Measurements from ENCODE around the gene OR2H2.
A peak's percentile ranks its signal among the peaks of the same experiment; 100 is the strongest.

OR2H2 gene

GRCh38 chr6:29593199-29593855 lies 8.4 kb downstream of the OR2H2 start:
- DNase-seq, result no peak

GRCh38 chr6:29596381-29596900 lies 11.5 kb downstream of the OR2H2 start:
- no peak for DNase-seq

GRCh38 chr6:29597184-29597583 lies 12.3 kb downstream of the OR2H2 start:
- no peak for DNase-seq

GRCh38 chr6:29598172-29598747 lies 13.3 kb downstream of the OR2H2 start:
- no peak for DNase-seq

GRCh38 chr6:29602564-29603361 lies 17.8 kb downstream of the OR2H2 start:
- peak; percentile 13 for DNase-seq

GRCh38 chr6:29603456-29603855 lies 18.5 kb downstream of the OR2H2 start:
- DNase-seq, result no peak

- DNase-seq, result no peak
Measured at GRCh38 chr6:29603930-29604329, 19.0 kb downstream of the OR2H2 start.

GRCh38 chr6:29608131-29608530 lies 23.2 kb downstream of the OR2H2 start:
- DNase-seq, result no peak

- no peak for DNase-seq
Measured at GRCh38 chr6:29610540-29610939, 25.6 kb downstream of the OR2H2 start.

- DNase-seq, result no peak
Measured at GRCh38 chr6:29611426-29611825, 26.5 kb downstream of the OR2H2 start.

- no peak for DNase-seq
Measured at GRCh38 chr6:29617782-29618554, 33.0 kb downstream of the OR2H2 start.

- no peak for DNase-seq
Measured at GRCh38 chr6:29619578-29620160, 34.7 kb downstream of the OR2H2 start.

GRCh38 chr6:29620630-29621029 lies 35.7 kb downstream of the OR2H2 start:
- DNase-seq, result no peak

- DNase-seq, result no peak
Measured at GRCh38 chr6:29624520-29624961, 39.6 kb downstream of the OR2H2 start.

GRCh38 chr6:29625337-29625930 lies 40.5 kb downstream of the OR2H2 start:
- no peak for DNase-seq

GRCh38 chr6:29626948-29627754 lies 42.2 kb downstream of the OR2H2 start:
- DNase-seq, result no peak

GRCh38 chr6:29627755-29628418 lies 43.0 kb downstream of the OR2H2 start:
- DNase-seq, result no peak

GRCh38 chr6:29628419-29629281 lies 43.7 kb downstream of the OR2H2 start:
- DNase-seq, result peak; percentile 51

- DNase-seq, result no peak
Measured at GRCh38 chr6:29629571-29629970, 44.6 kb downstream of the OR2H2 start.

GRCh38 chr6:29630315-29630714 lies 45.4 kb downstream of the OR2H2 start:
- DNase-seq, result no peak
